ENCODE results near the gene SLC19A1.

GRCh38 chr21:45522381-45522780, 19.9 kb downstream of the SLC19A1 start:
- TF ChIP-seq POLR2AphosphoS5 (IDR thresholded peaks at IDR 0.05; ENCODE audit: low read depth): no peak
- no peak for TF ChIP-seq CTCF (IDR thresholded peaks at IDR 0.05; ENCODE audit: insufficient read depth, low read length)
- no peak for TF ChIP-seq REST (IDR thresholded peaks at IDR 0.05; ENCODE audit: insufficient replicate concordance, low read depth)
- TF ChIP-seq SPI1 (IDR thresholded peaks at IDR 0.05; ENCODE audit: borderline replicate concordance, low read depth): no peak

Data from HL-60 (cell line).